HG03175 (cell line): ENCODE measurements around the gene DHRS12.

Experiments
- ATAC-seq: cut with Tn5 transposase; IDR thresholded peaks from one replicate; pipeline ENCODE4 v1.9.1; 2021; ENCODE audit warnings: mild to moderate bottlenecking, moderate library complexity; ENCODE audit not compliant: unreplicated experiment

The DHRS12 gene

GRCh38 chr13:51764184-51765141 lies 39.5 kb downstream of the DHRS12 start:
- peak; percentile 85 for ATAC-seq

DNA sequence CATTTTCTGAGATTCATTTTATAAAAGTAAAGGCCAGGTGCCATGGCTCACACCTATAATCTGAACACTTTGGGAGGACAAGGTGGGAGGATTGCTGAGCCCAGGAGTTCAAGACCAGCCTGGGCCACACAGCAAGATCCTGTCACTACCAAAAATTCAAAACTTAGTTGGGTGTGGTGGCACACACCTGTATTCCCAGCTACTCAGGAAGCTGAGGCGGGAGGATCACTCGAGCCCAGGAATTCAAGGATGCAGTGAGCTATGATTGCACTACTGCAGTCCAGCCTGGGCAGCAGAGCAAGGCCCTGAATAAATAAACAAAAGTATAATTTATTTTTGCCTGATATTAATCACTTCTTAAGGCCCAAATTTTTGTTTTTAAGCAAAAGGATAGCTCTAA lies 40.5 kb downstream of the DHRS12 start:
- no peak for ATAC-seq

DNA sequence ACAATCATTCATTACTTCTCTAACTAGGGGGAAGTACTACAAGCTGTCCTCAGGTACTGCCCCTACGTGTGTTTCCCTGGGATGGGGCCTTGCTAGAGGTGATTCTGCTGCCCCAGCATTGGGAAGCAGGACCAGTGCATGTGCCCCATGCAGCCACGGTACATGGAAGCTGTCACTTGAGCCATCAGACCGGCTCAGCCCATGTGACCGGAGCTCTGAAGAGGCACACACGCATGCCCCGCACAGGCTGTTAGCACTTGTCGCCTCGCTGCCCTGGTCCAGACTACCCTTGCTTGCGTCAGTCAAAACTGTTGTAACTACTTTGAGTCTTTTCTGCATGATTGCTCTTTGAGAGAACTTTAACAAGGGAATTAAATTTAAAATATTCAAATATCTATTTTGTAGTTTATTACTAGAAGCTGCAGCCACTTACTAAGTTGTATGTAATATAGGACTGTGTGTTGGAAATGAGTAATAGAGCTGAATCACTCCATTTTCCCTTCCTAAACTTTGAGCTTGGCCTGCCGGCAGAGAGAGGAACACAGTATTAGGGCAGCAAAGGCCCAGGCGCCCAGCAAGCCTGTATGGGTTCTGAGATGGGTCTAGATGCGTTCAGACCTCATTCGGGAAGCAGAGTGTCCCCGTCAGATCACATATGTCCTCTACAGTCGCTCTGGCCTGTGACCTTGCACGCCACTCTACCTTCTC lies 42.2 kb downstream of the DHRS12 start:
- no peak for ATAC-seq

- no peak for ATAC-seq
Measured at GRCh38 chr13:51760592-51760991, 43.4 kb downstream of the DHRS12 start.

DNA sequence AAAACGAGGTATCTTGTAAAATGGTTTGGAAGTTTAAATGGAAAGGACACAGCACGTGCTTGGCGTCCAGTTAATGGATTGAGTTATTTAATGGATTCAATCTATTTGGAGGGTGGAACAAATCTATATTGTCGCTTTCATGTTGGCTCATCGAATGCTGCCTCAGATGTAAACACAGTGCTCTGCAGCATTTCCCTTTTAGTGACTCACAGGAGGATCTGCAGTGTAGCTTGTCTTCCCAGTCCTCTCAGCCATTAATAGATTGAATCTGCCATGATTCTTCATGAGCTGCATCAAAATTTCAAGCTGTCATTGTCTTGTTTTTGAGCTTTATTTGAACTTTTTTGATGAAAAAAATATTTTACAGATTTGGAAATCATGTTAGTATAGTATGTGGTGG lies 44.7 kb downstream of the DHRS12 start:
- no peak for ATAC-seq

DNA sequence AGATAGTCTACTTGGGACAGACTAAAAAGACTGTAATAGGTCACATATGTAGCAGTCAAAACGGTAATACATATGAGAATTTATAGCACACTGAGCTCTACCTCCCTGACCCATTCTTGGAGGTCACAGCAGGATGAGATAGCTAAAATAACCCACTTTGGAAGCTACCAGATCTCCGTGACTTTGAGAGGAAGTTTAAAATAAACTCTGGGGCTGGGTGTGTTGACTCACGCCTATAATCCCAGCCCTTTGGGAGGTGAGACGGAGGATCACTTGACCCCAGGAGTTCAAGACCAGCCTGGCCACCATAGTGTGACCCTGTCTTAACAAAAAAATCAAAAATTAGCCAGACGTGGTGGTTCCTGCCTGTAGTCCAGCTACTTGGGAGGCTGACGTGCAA lies 45.3 kb downstream of the DHRS12 start:
- no peak for ATAC-seq

DNA sequence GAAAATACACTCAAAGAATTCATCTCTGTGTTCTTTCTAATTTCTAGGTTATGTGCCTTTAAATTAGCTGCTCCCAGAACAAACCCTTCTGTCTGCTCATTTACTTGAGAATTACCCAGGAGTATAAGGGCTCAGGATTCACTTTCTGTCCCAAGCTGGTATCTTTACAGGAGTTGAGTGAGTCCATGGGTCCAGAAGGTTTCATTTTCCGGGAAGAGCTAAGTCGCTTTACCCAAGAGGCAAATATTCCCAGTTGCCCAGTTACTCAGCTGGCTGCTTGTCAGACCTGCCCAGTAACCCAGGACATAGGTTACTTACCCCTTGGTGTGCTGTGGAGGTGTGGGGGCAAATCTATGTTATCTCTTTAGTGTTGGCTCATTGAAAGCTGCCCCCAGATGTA lies 47.3 kb downstream of the DHRS12 start:
- ATAC-seq = no peak

DNA sequence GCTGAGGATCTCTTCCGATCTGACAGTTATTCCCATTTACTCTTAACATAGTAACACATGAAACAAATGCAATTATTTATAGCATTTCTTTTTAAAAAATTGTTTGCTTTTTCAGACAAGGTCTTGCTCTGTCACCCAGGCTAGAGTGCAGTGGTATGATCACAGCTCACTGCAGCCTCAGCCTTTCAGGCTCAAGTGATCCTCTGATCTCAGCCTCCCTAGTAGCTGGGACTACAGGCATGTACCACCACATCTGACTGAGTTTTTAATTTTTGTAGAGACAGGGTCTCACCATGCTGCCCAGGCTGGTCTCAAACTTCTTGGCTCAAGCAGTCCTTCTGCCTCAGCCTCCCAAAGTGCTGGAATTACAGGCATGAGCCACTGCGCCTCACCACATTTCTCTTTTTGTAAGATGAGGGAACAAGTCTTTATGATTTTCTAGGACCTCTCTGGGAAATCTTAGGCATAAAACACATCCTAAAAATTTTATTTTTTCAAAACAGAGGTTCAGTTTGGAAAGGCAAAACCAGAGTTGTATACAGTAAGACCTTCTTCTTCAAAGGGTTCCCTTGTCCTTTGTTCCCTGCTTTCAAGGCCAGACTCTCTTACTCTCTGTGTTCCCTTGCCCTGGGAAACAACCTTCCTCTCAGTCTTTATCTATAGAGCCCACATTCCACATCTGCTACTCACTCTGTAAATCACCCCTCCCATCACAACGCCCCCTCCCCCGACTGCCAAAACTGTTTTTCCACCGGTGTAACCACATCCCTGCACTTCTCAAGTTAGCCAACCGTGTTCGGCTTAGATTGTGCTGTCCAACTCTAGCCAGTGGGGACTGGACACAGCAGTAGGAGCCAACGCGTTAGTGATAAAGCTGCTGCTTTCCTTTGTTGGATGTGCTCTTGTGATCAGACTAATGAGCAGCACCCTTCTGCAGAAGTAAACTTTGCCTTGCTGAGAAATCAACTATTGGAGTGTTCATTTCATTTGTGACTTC lies 56.2 kb downstream of the DHRS12 start:
- no peak for ATAC-seq

- no peak for ATAC-seq
Measured at GRCh38 chr13:51746802-51747201, 57.2 kb downstream of the DHRS12 start.

GRCh38 chr13:51745243-51745642 lies 58.7 kb downstream of the DHRS12 start:
- no peak for ATAC-seq

DNA sequence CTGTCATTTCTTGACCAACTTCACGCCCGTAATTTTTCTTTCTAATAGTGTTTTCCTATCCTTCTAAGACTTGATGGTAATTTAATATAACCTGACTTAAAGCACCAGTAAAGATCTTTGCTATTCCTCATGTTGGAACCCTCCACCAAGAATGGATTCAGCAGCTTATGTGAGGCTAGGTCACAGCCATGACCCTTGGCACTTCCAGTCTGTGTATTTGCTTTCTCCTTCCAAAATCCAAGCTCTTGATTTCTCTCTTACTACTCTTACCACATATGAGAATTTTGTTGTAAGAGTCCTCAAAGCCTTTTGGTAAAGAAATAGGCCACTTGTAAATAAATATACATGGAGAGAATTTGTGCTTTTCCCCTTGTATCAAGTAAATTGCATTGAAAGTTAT lies 61.4 kb downstream of the DHRS12 start:
- no peak for ATAC-seq

- no peak for ATAC-seq
Measured at GRCh38 chr13:51742031-51742430, 61.9 kb downstream of the DHRS12 start.

DNA sequence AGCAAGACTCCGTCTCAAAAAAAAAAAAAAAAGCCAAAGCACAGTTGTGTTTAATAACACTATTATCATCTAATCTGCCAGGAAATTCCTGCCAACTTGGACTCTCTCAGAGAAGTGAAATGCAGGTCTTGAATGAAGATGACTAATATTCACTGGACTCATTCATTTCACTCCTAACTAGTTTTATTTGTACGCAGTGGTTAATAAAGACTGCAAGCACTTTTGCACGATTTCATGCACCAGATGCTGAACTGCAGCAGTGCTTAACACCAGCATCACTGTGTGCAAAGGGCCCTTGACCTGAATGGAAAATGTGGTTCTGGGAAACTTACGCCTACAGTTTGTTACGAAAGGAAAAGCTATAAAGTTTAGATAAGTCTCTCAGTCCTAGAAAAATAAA lies 63.3 kb downstream of the DHRS12 start:
- no peak for ATAC-seq

- no peak for ATAC-seq
Measured at GRCh38 chr13:51739027-51739764, 64.8 kb downstream of the DHRS12 start.

- ATAC-seq = no peak
Measured at GRCh38 chr13:51738226-51738905, 65.6 kb downstream of the DHRS12 start.

DNA sequence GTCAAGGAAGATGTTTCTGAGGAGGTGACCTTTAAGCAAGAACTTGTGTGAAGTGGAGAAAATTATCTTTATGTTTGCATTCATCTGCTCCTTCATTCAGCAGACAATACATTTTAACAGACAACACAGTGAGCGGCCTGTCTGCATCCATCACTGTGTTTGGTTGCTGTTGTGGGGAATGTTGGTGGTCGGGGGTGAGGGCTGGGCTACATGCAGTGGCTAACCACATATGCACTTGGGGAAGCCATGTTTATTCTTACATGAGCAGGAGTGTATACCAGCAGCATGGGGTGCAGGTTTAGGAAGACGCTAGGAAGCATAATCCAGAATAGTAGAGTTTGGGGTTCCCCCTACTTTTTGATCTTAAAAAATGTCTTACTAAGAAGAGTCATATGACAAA lies 66.4 kb downstream of the DHRS12 start:
- ATAC-seq = no peak

- ATAC-seq = no peak
Measured at GRCh38 chr13:51734786-51735185, 69.2 kb downstream of the DHRS12 start.

DNA sequence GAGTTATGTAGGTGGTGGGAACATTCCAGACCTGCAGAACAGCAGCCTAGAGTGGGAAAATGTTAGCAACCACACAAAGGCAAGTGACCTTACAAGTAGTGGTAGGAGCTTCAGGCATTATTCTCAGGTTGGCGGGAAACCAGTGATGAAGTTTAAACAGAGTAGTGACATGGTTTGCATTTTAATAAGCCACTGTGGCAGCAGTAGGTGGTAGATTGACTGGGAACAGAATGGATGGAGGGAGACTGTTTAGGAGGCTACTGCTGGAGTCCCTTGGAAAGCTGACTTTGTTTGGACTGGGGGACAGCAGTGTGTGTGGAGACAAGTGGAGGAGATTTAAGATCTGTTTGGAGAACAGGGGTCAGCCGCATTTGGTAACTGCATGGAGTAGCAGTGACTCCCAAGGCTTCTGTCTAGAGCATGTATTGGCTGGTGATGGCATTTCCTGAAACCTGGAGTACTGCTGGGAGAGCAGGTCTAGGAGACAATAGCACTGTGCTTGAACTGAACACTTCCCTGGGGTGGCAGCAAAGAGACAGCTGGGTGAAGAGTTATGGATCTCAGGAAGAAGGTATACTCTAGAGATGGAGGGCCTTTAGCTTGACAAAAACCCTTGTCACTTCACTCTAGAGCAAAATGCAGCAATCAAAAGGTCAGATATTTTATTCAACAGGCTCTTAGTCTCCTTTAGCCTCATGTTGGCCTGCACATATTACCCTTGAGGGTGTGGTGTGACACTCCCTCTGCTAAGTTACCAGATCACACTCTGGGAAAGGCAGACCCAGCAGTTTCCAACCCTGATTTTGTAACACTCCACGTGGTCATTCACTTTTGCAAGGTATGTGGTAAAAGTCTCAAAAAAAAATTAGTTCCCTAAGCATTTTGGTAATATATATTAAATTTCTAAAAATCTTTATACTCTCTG lies 70.3 kb downstream of the DHRS12 start:
- no peak for ATAC-seq

- ATAC-seq = no peak
Measured at GRCh38 chr13:51731759-51732158, 72.2 kb downstream of the DHRS12 start.
